Fibroblast of skin of scalp (primary cell): Measurements from ENCODE around the gene TLCD4. TPM values are rescaled to one million over a fixed set of nuclear protein-coding genes. Genes with fewer than 3 reads are reported as not detected.
"Not testable (repeated sequence)": the region's sequence is repeated elsewhere in the genome, so short reads cannot be mapped to it uniquely, and the experiment has no call there.

Experiments
- DNase-seq: peaks from one replicate; pipeline ENCODE4 v3.0.0-alpha.2; 2013
- polyA plus RNA-seq, 2 experiments: library from polyadenylated mRNA; unstranded; fragments of 120-200 nt; gene quantifications; one replicate each; pipeline ENCODE4 v1.2.1, GENCODE V29; 2013; ENCODE audit not compliant: insufficient read length in 2 of 2

Gene TLCD4
- 0.22 TPM for polyA plus RNA-seq (2013, experiment 1 of 2; ENCODE audit: insufficient read length)
- 0.42 TPM for polyA plus RNA-seq (2013, experiment 2 of 2; ENCODE audit: insufficient read length)

- peak; percentile 29 for DNase-seq
These were observed at the start of gene TLCD4 for GRCh38 chr1:95117207-95118066. TLCD4 (plus strand) TSS chr1:95117355; CDS start chr1:95143902, 26,547 bp downstream.

DNA sequence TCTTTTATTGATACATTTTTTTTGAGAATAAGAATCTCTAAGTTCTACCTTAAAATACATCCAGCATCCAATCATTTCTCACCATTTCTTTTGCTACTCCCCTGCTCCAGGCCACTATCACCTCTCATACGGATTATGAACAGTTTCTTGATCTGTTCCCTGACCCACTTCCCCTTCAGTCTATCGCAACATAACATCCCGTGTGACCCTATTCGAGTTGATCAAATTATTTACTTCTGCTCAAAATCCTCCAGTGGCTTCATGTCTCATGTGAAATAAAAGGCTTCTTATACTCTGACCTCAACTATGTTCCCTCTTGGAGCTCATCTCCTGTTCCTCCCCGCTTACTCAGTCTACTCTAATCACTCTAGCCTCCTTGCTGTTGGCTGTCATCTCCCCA, 49.6 kb upstream of the TLCD4 start:
- no peak for DNase-seq

- DNase-seq = no peak
These were observed 48.0 kb upstream of the TLCD4 start for GRCh38 chr1:95068956-95069709.

GRCh38 chr1:95069710-95070093, 47.5 kb upstream of the TLCD4 start:
- no peak for DNase-seq

DNA sequence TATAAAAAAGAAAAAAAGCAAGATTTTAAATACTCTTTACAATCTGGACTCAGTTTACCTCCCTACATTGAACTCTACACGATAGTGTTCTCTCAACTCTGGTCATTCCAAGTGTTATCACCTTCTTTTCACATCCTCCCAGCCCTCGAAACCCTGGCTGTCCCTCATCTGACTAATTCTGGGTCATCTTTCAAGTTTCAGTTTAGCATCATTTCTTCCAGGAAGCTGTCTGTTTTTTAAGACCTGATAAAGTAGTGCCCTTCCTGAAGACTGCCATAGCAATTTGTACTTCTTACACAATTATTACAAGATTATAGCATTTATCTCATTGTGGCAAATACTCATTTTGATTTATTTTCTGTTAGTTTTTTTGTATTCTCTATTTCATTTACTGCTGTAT, 45.6 kb upstream of the TLCD4 start:
- no peak for DNase-seq

- no peak for DNase-seq
These were observed 45.0 kb upstream of the TLCD4 start for GRCh38 chr1:95072117-95072516.

DNA sequence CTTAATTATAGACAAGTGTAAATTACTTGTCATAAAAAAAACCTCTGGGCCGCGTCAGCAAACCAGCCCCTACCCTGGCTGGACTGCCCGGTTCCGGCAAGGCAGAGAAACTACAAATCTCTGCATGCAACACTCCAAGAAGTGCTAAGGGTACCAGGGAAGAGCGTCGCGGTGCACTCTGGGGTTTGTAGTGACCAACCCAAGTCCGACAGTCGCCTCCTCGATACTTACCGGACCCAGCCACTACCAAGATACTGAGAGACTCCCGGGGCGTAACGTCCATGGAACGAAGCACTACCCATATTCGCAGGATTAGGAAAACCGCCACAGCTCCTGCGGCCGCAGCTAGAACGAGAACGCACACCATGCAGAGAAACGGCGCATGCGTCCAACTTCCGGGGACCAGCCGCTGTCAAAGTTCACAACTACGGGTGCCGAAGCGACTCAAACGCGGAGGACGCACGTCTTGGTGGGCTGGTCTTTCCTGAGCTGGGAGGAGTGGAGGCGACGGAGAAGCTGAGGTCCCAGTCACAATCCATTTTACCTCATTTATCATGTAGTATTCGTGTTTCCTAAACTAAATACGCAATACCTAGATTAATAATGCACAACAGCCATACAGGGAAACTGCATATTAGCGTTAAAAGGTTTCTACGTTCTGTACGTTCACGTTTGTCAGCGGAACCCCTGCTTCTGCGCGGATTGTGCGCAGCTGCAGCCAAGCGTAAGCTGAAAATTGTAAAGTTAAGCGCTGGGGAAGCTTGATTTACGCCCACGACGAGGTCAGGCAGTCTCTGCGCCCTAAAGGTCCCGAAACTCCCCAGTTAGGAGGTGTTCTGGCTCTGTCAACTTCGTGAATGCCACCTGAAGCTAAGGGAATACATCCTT, 44.4 kb upstream of the TLCD4 start, which contains the start of gene ALG14:
Gene ALG14 (minus strand): TSS at position 420 of the 888 bp plus-strand sequence. CDS start 53 bp downstream, at position 367.
- peak; percentile 97 for DNase-seq

DNA sequence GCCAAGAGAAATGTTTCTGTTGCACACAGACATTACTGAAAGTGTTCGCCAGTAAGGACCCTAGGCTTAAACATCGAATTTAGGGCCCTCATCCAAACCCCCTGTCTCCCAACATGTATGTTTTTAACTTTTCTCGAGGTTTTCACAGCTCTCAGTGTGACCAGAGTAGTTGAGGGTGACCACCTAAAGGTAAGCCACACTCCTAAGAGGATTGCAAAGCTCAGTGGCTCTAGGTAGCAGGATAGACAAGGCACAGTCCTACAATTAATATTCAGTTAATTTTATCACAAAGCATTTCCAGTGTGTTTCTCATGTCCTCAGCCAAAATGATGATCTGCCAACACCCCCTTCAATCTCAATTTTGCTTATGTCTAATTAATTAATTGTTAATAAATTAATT, 43.7 kb upstream of the TLCD4 start:
- DNase-seq = no peak

GRCh38 chr1:95076034-95076433, 41.1 kb upstream of the TLCD4 start:
- no peak for DNase-seq

- no peak for DNase-seq
These were observed 36.7 kb upstream of the TLCD4 start for GRCh38 chr1:95080446-95080845.

GRCh38 chr1:95080879-95081278, 36.3 kb upstream of the TLCD4 start:
- DNase-seq = no peak

DNA sequence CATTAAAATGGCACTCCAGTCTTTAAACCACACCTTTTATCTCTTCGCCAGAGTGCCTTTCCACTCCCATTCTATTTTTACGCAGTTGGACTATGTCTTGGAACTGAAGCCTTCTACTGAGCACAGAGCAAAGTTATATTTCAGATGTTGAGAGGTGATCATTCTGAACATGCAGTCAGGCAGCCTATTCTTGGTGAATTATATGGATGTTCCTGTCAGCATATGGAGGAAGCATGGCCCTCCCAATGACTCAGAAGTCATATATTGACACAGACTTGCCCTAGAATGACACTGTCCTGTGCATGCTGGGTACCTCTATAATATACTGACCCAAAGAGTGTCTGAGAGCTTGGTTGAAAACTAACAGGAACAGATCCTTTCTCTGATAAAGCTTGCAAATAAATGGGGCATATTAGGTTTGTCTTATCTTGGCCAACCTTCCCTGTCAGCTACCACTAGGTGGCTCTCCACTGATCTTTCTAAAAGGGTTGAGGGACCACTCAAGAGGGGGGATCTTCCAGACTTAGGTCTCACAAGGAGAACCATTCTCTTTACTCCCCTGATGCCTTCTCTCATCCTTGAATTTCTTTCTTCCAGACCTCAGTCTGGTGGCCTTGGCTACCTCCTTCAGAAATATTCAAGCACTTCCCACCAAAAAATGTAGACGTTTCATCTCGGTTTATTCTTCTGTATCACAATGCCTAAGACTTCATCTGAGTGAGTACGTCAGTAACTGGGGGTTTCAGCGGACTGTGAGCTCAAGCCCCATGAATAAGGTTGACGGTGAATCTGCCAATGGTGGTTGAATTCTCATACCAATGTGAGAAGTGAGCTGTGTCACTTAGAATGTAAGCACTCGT, 32.6 kb upstream of the TLCD4 start:
- DNase-seq = peak; percentile 31

- no peak for DNase-seq
These were observed 31.8 kb upstream of the TLCD4 start for GRCh38 chr1:95085376-95085775.

DNA sequence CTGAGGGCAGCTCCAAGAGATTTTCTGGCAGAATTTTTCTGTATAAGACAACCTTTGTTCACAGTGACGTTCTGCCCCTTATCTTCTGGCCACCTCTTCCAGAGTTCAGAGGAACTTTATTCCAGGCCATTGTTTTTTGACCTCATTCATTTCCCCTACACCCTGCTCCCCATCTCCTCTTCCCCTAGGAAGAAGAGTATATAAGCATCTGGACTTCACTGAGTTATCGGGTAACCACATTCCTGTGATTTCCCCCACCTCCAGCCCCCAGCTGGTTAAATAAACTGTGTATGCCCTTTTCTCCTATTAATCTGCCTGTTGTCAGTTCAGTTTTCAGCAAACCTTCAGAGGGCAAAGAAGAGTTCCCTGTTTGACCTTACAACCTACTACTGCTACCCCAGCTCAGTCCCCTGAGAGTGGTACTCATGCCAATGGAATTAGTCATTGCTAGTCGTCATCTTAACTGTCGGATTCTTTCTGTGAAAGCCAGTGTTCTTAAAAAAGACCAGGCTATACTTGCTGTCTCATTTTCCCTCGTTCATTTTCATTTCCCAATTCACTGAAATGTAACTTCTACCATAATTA, 30.1 kb upstream of the TLCD4 start:
- peak; percentile 96 for DNase-seq

GRCh38 chr1:95088303-95088702, 28.9 kb upstream of the TLCD4 start:
- no peak for DNase-seq

DNA sequence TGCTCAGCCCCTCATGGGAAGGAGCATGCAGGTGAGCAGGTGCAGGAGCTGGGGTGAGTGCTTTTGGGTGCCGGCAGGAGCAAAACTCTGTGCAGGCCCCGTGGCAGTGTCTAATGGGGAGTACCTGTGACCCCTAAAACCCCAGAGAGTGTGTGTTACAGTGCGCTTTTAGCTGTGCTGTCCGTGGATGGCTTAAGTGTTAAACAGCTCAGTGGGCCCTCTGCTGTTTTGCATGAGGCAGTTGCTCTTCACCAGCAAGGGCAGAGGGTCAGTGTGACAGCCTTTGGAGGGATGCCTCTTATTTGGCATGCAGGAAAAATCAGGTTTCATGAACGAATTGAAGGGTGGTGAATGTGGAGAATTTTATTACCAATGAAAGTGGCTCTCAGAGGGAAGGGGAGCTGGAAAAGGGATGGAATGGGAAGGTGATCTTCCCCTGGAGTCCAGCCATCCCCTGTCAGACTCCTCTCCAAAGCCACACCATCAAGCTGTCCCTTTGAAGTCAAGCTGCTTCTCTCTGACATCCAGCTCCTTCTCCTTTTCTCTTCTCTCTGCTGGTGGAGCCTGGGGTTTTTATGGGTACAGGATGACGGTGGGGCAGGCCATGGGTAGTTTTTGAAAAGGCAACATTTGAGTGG, 27.4 kb upstream of the TLCD4 start:
- DNase-seq = no peak

- DNase-seq = not testable (repeated sequence)
These were observed 25.9 kb upstream of the TLCD4 start for GRCh38 chr1:95091290-95091689.

GRCh38 chr1:95092891-95093290, 24.3 kb upstream of the TLCD4 start:
- not testable (repeated sequence) for DNase-seq

GRCh38 chr1:95093296-95093695, 23.9 kb upstream of the TLCD4 start:
- DNase-seq = no peak

DNA sequence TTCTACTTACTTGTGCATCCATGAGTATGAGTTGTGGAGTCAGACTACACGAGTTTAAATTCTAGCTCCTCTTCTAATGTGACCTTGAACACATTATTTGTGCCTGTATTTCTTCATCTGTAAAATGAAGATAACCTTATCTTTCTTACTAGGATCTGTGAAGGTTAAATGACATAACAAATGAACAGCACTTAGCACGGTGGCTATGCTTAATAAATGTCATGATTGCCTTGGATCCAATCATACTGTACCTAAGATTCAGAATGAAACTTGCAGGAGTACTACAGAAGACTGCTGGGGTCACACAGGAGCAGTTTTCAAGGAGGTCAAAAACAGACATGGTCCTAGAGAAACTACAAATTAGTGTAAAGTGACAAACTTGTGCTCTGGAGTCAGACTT, 22.2 kb upstream of the TLCD4 start:
- DNase-seq = no peak

DNA sequence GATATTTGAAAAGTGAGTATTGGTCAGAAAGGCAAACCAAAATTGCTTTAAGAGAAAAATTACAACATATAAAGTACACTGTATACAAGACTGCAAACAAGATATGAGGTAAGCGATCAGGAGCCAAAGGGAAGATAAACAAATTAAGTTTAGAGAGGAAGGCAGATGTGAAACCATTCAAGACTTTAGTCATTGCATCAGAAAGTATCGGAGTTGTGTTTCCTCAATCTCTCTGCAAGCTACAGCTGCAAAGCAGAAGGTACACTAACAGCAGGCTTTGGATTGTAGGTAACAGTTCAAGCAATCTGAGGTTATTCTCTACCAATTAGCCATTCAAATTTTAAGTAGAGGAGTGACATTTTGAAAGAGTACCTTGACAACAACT, 21.3 kb upstream of the TLCD4 start:
- DNase-seq = no peak
